Spinal cord (tissue), 10 donors: Measurements from ENCODE around the gene SPDYE5. TPM values are rescaled to one million over a fixed set of nuclear protein-coding genes. Genes with fewer than 3 reads are reported as not detected.
"Not testable (repeated sequence)": the region's sequence is repeated elsewhere in the genome, so short reads cannot be mapped to it uniquely, and the experiment has no call there.

ENCODE experiments used
- DNase-seq, 6 donors: peaks; one replicate each; pipeline versions ENCODE4 v3.0.0 to v3.0.0-alpha.2; 2013 to 2015; ENCODE audit warnings: low spot score in 6 of 6, low read depth in 4 of 6
- H3K27ac ChIP-seq: one replicate; pipeline ENCODE4 v1.5.1; 2013; ENCODE audit warnings: low read depth, low read length, control low read depth
- H3K27me3 ChIP-seq: one replicate; pipeline ENCODE4 v1.6.1; 2013; ENCODE audit warnings: low read length; ENCODE audit not compliant: control insufficient read depth, insufficient read depth
- H3K36me3 ChIP-seq: one replicate; pipeline ENCODE4 v1.6.1; 2013; ENCODE audit warnings: low read length; ENCODE audit not compliant: control insufficient read depth, insufficient read depth
- H3K4me1 ChIP-seq: one replicate; pipeline ENCODE4 v1.6.1; 2013; ENCODE audit warnings: low read length; ENCODE audit not compliant: control insufficient read depth, insufficient read depth
- H3K4me3 ChIP-seq: one replicate; pipeline ENCODE4 v1.5.1; 2013; ENCODE audit warnings: low read depth, low read length, control low read depth
- H3K9me3 ChIP-seq: one replicate; pipeline ENCODE4 v1.6.1; 2013; ENCODE audit warnings: low read length; ENCODE audit not compliant: control insufficient read depth, insufficient read depth
- WGBS: methylation state at CpG from one replicate; pipeline ENCODE4 v1.1.5; 2013; ENCODE audit warnings: missing lambda C conversion rate; ENCODE audit not compliant: insufficient coverage; 5-methylcytosine and 5-hydroxymethylcytosine counted together
- long read RNA-seq, 4 donors: transcript quantifications; one replicate each; lab custom pipeline, GENCODE V29; 2026
- polyA plus RNA-seq, 2 donors: library from polyadenylated mRNA; unstranded; fragments of 120-200 nt; gene quantifications; one replicate each; pipeline ENCODE4 v1.2.1, GENCODE V29; 2013; ENCODE audit not compliant: insufficient read length in 2 of 2
- total RNA-seq, 2 donors: library from RNA; depleted of rRNA in 1 of 2; stranded (reverse); fragments of 120-200 nt in 1 of 2; fragments of >200 nt in 1 of 2; gene quantifications; one replicate each; pipeline versions ENCODE4 v1.2.3 to v1.2.4, GENCODE V29; 2013 to 2014
- donor health status: healthy.

SPDYE5 gene, protein sequence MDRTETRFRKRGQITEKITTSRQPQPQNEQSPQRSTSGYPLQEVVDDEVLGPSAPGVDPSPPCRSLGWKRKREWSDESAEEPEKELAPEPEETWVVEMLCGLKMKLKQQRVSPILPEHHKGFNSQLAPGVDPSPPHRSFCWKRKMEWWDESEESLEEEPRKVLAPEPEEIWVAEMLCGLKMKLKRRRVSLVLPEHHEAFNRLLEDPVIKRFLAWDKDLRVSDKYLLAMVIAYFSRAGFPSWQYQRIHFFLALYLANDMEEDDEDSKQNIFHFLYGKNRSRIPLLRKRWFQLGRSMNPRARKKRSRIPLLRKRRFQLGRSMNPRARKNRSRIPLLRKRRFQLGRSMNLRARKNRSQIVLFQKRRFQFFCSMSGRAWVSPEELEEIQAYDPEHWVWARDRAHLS
- total RNA-seq (under 1 TPM; 0.10 to 0.11 TPM), polyA plus RNA-seq (10 to 100 TPM in 1 of 2 donors, 1 to 10 TPM in 1; 2.0 to 10.2 TPM)
- long read RNA-seq, donor 1, result 0 reads
- long read RNA-seq, donor 2, result 0 reads
- long read RNA-seq, donor 3, result 0 reads
- long read RNA-seq, donor 4, result 0 reads

DNA sequence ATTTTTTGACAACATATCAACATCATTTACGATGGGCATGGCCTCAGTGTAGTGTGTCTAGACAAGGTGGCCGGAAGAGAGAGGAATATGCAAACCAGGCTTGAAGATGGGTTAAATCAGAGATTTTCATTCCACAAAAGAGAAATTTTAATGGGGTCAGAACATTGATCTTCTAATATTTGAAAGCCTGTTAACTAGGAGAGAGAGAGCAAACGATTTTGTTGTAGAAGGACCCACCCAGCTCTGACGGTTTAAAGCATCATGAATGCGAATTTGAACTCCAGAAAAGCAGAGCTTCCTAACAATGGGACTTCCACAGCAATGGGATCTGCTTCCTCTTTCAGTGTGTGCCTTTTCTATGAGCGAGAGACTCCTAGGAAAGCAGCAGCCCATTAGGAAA, at the start of gene SPDYE5:
TSS of gene SPDYE5 (plus strand) at position 301 of the 400 bp plus-strand sequence. CDS start 1,728 bp downstream, outside the sequence.
- 100% methylated on average over 1 of the region's 6 CpGs for WGBS
- H3K9me3 ChIP-seq, DNase-seq, H3K27me3 ChIP-seq, H3K4me3 ChIP-seq, H3K4me1 ChIP-seq, H3K36me3 ChIP-seq, H3K27ac ChIP-seq: not testable (repeated sequence)

GRCh38 chr7:75442465-75443111, 49.5 kb upstream of the SPDYE5 start:
- Histone ChIP-seq H3K27ac (peak overlapping the region; percentile 67), H3K36me3 (peaks cover 18% of the 10 kb centered on the region), H3K4me3 (peak overlapping the region; percentile 54)
- 0% methylated on average over 6 of the region's 76 CpGs for WGBS
- H3K9me3 ChIP-seq, H3K4me1 ChIP-seq, H3K27me3 ChIP-seq: not testable (repeated sequence)
- peak in 5 of 6 donors; percentile 1 to 57 (median 5) for DNase-seq

- not testable (repeated sequence) for H3K4me1 ChIP-seq, H3K4me3 ChIP-seq, H3K36me3 ChIP-seq, DNase-seq, H3K27me3 ChIP-seq, H3K27ac ChIP-seq, H3K9me3 ChIP-seq
- no CpG with 5 or more reads among the region's 5 CpGs for whole genome bisulfite sequencing
Observed at GRCh38 chr7:75449946-75450345, 42.2 kb upstream of the SPDYE5 start.

GRCh38 chr7:75452494-75452955, 39.6 kb upstream of the SPDYE5 start:
- DNase-seq, H3K4me3 ChIP-seq, H3K36me3 ChIP-seq, H3K27me3 ChIP-seq, H3K27ac ChIP-seq, H3K4me1 ChIP-seq, H3K9me3 ChIP-seq: not testable (repeated sequence)
- WGBS, result no CpG with 5 or more reads among the region's 4 CpGs

DNA sequence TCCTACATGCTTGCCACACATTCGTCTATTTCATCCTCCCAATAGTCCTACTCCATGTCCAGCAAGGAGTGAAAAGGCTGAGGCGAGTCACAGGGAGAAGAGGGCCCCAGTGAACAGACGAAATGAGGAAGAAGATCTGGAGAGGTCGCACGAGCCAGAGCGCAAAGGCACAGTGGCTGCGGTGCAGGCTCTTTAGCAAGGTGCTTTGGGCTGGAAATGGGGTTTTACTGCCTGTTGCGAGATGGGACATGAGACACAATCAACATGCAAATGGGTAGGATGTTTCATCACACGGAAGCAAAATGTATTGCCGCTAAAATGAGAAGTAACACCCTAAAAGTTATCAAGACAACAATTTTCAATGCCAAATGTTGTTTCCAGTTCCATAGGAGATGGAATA, 35.7 kb upstream of the SPDYE5 start:
- not testable (repeated sequence) for H3K9me3 ChIP-seq, H3K27me3 ChIP-seq, H3K4me1 ChIP-seq, DNase-seq, H3K36me3 ChIP-seq, H3K27ac ChIP-seq, H3K4me3 ChIP-seq
- no CpG with 5 or more reads among the region's 10 CpGs for WGBS

DNA sequence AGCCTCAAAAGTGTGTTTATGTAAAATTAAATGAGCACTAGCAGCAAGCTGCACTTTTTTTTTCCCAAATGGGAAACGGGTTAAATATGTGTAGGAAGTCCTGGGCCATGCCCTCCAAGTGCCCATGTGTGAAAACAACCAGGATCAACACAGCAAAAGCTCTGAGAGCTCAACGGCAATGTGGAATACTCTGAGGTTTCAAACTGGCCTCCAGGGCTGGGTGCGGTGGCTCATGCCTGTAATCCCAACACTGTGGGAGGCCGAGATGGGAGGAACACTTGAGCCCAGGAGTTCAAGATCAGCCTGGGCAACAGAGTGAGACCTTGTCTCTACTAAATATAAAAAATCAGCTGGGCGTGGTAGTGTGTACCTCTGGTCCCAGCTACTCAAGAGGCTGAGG, 34.1 kb upstream of the SPDYE5 start:
- not testable (repeated sequence) for DNase-seq, H3K27ac ChIP-seq, H3K4me1 ChIP-seq, H3K4me3 ChIP-seq, H3K27me3 ChIP-seq, H3K9me3 ChIP-seq, H3K36me3 ChIP-seq
- WGBS, result no CpG with 5 or more reads among the region's 5 CpGs

DNA sequence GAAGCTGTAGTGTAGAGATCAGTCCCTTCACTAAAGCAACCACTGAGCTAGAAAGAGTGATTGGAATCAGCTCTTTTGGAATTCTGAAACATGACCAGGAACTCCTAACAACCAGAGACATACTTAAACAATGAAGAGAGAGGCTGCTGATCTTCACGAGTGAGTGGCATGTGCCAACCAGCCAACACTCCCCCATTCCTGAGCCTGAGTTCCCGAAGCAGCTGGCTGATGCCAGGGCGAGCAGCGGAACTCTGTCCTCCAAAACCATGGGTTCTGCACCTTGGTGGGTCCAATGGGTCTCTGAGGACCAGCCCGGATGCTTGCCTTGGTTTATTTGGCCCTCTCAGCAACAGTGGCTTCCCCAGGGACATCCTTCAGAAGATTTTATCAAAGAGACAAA, 31.6 kb upstream of the SPDYE5 start:
- no CpG with 5 or more reads among the region's 5 CpGs for WGBS
- H3K4me1 ChIP-seq, H3K27me3 ChIP-seq, H3K27ac ChIP-seq, DNase-seq, H3K9me3 ChIP-seq, H3K36me3 ChIP-seq, H3K4me3 ChIP-seq: not testable (repeated sequence)

DNA sequence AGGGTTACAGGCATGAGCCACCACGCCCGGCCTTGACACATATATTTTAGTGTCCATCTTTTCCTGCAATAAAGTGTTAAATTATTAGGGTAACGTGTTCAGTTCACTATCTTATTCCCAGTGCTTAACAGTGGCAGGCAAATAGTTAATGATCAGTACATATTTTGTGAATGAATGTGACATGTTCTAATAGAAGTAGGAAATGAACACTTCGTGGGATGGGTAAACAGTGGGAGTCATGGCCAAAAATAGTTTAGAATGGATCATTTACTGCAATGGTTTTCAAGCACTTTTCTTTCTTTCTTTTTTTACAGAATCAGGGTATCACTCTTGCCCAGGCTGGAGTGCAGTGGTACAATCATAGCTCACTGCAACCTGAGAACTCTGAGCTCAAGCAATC, 22.0 kb upstream of the SPDYE5 start:
- not testable (repeated sequence) for H3K27ac ChIP-seq, DNase-seq, H3K4me1 ChIP-seq, H3K27me3 ChIP-seq, H3K9me3 ChIP-seq, H3K4me3 ChIP-seq
- H3K36me3 ChIP-seq, result peaks cover 22% of the 10 kb centered on the region
- WGBS, result no CpG with 5 or more reads among the region's 4 CpGs

DNA sequence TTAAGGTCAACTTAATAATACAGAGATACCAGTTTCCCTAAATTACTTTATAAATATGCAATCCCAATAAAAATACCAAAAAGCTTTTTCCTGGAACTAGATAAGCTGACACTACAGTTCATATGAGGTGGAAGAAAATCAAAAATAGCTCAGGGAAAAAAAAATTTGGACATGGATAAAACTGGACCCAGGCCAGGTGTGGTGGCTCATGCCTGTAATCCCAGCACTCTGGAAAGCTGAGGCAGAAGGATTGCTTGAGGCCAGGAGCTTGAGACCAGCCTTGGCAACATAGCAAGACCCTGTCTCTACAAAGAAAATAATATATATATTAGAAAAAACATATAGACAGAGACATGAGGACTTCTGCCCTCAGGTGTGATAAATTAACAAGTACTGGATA, 14.7 kb upstream of the SPDYE5 start:
- H3K27ac ChIP-seq, H3K4me3 ChIP-seq, H3K9me3 ChIP-seq, DNase-seq, H3K4me1 ChIP-seq, H3K27me3 ChIP-seq: not testable (repeated sequence)
- H3K36me3 ChIP-seq, result peaks cover 11% of the 10 kb centered on the region

DNA sequence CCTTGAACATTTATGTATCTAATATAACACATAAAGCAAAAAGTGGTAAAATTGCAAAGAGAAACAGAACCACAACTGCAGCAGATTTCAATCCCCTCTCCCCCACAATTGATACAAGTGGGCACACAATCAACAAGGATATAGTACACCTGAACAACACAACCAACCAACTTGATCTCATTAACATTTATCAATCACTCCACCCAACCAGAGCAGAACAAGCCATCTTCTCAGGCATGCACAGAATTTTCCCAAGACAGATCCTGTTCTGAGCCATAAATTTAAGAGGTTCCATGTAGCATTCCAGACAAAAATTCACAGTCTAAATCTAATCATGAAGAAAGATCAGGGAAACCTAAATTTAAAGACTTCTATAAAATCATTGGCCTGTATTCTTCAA, 11.8 kb upstream of the SPDYE5 start:
- H3K36me3 ChIP-seq, H3K9me3 ChIP-seq, DNase-seq, H3K27me3 ChIP-seq, H3K27ac ChIP-seq, H3K4me1 ChIP-seq, H3K4me3 ChIP-seq: not testable (repeated sequence)
